ENCODE results near the gene DNAJC27.

DNAJC27 gene

GRCh38 chr2:24969784-24970183 lies 2.0 kb downstream of the DNAJC27 start:
- no peak for FAIRE-seq

- no peak for FAIRE-seq
Measured at GRCh38 chr2:24961903-24962302, 9.9 kb downstream of the DNAJC27 start.

GRCh38 chr2:24959761-24960160 lies 12.0 kb downstream of the DNAJC27 start:
- FAIRE-seq: no peak

- no peak for FAIRE-seq
Measured at GRCh38 chr2:24958411-24958935, 13.3 kb downstream of the DNAJC27 start.

GRCh38 chr2:24957976-24958375 lies 13.8 kb downstream of the DNAJC27 start:
- no peak for FAIRE-seq

- no peak for FAIRE-seq
Measured at GRCh38 chr2:24957221-24957620, 14.5 kb downstream of the DNAJC27 start.

GRCh38 chr2:24955921-24956320 lies 15.8 kb downstream of the DNAJC27 start:
- no peak for FAIRE-seq

GRCh38 chr2:24955232-24955631 lies 16.5 kb downstream of the DNAJC27 start:
- FAIRE-seq: no peak

- FAIRE-seq: no peak
Measured at GRCh38 chr2:24950102-24950501, 21.7 kb downstream of the DNAJC27 start.

- FAIRE-seq: no peak
Measured at GRCh38 chr2:24948506-24948905, 23.2 kb downstream of the DNAJC27 start.

GRCh38 chr2:24947561-24948157 lies 24.1 kb downstream of the DNAJC27 start:
- FAIRE-seq: no peak

GRCh38 chr2:24945907-24946306 lies 25.8 kb downstream of the DNAJC27 start:
- FAIRE-seq: no peak

- FAIRE-seq: no peak
Measured at GRCh38 chr2:24943427-24944053, 28.2 kb downstream of the DNAJC27 start.

GRCh38 chr2:24939353-24939752 lies 32.4 kb downstream of the DNAJC27 start:
- no peak for FAIRE-seq

- FAIRE-seq: no peak
Measured at GRCh38 chr2:24937236-24937635, 34.5 kb downstream of the DNAJC27 start.

GRCh38 chr2:24935145-24935544 lies 36.6 kb downstream of the DNAJC27 start:
- FAIRE-seq: no peak

- FAIRE-seq: no peak
Measured at GRCh38 chr2:24932715-24933114, 39.0 kb downstream of the DNAJC27 start.

GRCh38 chr2:24930768-24931167 lies 41.0 kb downstream of the DNAJC27 start:
- FAIRE-seq: no peak

GRCh38 chr2:24929230-24929629 lies 42.5 kb downstream of the DNAJC27 start:
- no peak for FAIRE-seq

GRCh38 chr2:24928036-24928435 lies 43.7 kb downstream of the DNAJC27 start:
- no peak for FAIRE-seq

- FAIRE-seq: no peak
Measured at GRCh38 chr2:24926602-24927252, 45.0 kb downstream of the DNAJC27 start.

GRCh38 chr2:24926220-24926601 lies 45.5 kb downstream of the DNAJC27 start:
- no peak for FAIRE-seq

- FAIRE-seq: no peak
Measured at GRCh38 chr2:24925815-24926214, 45.9 kb downstream of the DNAJC27 start.

GRCh38 chr2:24924732-24925131 lies 47.0 kb downstream of the DNAJC27 start:
- FAIRE-seq: no peak
